Activated CD4-positive, CD25-positive, alpha-beta regulatory T cell (primary cell): ENCODE results near the gene POLR1A.
"Not testable (repeated sequence)": the region's sequence is repeated elsewhere in the genome, so short reads cannot be mapped to it uniquely, and the experiment has no call there.

Experiments
- DNase-seq, 4 experiments: peaks; one replicate each; lab custom pipeline; 2025; lab: John Stamatoyannopoulos, UW

POLR1A gene

DNA sequence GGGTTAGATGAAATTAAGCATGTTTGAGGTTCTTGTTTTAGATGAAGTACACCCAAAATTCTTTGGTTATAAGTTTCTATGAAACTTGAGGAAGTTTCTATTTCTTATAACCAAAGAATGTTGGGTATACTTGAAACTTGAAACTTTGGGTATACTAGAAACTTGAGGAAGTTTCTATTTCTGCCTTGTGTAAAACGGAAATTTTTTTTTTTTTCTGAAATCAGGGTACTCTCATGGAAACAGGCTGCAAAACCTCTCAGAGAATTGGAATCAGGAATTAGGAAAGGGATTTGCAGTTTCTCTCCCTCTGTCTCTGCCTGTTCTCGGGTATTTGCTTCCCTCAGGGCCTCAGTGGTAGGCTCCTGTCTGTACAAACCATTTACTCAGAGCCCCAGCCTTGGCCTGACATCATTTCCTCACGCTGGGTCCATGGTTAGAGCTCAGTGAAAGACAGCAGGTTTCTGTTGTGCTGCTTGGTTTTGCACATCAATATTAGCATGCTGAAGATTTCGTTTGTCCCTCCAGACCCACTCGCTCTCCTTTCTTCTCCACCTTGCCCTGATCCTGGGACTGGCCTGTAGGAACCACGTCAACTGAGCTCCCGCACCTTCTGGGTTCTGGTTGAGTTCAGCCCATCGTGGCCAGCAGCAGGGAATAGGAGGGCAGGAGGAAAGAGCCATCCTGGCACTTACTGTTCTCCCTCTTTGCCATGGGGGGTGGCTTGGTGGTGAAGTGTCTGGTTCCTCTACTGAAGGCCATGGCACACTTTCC, 106.4 kb downstream of the POLR1A start:
- DNase-seq, result peak in 2 of 4 experiments; percentile 7 to 13

DNA sequence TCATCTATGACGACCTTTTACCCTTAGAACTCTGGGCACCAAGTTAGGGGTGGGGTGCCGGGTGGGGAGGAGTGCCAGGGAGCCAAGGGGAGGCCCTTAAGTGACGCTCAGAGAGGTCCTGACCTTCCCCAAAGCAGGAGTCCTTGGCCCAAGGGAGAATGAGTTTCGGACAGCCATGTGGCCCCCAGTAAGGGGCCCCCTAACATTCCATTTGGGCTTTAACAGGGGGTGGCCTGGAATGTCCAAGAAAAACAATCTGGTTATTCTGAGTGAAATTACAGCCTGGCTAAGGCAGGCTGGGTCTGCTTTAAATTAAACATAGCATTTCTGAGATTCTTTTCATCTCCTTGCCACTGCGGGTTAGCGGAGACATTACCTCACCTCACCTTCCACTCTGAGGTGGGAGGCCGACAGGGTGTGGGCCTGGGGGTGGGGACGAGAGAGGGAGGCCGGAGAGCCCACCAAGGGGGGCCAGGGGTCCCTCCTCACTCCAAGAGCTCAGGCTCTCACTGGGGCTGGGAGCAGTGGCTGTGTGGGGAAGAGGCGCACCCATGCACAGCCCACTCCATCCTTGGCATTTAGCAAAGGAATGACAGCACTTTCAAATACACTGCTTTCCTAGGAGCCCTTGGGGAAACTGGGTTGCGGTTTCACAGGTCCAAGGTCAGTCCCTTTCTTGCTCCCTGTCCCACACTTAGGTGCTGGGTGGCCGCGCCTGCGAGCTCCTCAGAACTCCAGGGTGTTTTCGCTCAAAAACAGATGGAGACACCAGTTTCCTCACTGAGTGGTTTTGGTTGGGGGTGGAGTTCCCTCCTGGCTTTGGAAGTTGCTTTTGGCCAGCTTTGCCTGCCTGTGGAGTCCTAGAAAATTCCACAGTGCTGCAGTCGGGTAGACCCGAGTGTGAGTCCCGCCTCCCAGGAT, 107.4 kb downstream of the POLR1A start:
- no peak for DNase-seq

DNA sequence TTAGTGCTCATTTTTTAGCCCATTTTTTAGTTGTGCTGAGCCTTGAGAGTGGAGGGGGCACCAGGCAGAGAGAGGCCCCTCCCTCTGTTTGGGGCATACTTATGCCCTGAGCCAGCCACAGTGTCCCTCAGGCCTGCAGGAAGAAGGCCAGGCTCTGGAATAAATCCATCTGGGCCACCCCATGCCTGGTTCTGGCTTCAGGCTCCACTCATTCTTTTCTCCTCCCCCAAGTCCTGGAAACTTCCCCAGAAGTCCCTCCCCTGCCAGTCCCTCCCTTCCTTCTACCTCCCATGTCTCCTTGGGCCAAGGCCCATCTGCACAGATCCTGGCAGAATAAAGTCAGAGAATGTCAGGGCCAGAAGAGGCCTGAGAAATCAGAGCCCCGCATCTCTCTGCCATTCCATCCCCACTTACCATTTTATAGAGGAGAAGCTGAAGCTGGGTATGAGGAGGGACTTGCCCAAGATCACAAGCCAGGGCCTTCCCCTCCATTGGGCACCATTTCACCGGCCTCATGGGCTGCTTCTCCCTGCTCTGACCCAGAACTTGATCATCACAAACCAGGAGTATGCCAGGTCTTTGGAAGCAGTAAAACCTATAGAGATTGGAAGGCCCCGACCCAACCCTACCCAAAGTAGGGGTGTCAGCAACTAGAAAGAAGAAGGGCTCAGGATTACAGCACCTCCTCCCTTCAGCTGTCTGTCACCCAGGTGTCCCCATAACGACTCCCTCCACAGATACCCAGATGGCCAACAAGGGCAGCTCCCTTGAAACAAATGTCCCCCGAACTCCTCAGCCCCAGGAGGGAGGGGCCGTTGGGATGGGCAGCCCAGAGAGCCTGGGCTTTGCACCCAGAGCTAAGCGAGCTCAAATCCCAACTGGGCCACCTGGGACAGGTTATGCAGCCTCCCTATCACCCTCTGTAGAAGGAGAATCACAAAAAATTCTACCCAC, 108.4 kb downstream of the POLR1A start:
- DNase-seq, result no peak

DNA sequence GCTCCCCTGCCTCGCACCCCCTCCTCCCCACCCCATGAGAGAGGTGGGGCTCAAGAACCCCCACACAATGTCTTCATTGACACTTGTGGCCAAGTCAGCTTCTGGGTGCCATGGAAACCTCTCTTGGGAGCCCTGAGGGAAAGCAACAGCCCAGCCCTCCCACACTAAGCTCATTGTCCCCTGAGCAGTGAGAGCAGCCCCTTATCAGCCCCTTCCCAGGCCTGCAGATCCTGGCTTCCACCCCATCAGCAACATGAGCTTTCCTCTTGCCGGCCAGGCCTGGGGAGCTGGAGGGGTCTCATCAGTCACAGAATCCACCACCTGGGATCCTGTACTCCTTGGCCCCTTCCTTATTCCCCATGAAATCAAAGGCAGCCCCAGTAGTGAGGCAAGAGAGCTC, 109.1 kb downstream of the POLR1A start:
- no peak for DNase-seq

DNA sequence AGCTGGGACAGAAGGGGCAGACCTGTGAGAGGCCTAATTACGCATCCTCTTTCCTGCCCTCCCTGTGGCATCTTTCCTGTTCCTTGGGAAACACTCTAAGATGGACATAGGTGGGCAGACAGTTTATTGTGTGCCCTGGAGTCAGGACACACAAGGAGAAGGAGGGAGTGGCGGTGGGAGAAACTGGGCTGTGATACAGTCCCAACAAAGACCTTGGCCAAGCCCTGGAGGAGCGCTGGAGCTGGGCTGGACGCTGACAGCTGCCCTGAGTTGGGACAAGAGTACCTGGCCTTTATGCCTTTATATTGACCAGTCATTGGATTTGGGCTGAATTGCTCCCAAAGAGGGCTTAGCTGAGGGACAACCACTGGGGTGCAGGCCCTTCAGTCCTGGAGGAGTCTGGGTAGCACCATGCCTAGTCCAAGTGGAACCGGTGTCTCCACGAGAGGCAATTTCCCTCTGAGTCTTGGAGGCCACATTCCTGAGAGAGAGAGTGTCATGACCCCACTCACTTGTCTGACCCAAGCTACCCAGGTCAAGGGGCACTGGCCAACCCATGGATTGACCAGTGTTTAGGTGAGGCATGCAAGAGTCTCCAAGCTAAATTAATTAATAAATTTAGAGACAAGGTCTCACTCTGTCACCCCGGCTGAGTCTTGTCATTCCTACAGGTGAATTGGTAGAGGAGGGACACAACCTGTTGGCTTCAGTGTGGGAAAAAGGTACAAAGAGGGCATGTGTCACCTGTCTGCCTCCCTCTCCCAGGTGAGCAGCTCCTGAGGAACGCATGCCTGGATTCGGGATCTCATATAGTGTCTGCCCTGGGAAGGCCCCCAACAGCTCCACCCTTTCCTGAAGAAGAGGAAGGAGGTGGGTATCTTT, 109.8 kb downstream of the POLR1A start:
- DNase-seq, result no peak

DNA sequence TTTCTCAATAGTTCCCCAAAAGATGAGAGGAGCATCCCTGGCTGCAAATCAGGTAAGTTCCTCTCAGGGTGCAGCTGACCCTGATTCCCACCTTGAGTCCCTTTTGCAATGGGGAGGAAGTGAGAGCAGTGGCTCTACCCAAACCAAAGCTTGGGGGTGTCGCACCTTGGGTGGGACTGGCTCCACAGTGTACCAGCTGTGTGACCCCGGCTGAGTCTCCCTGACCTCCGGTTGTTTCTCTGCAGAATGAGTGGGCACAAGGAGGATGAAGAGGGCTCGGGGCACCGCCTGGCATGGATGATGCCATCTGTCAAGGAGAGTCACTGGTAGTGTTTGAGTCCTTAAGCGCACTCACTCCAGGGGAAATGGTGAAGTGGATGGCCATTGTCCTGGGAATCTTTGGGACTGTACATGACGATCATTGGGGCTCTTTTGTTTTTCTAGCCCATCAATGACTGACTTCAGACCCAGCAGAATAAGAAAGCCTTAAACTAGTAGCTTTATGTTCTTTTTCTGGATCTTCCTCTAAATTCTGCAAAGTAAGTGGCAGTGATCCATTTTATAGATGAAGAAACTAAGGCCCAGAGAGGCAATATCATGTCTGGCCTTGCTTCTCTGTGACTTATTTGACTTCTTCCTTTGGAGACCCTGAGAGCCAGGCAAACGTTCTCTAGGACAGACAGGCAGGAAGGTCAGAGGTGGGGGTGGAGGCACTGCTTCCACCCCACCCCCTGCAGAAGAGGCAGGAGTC, 110.6 kb downstream of the POLR1A start:
- no peak for DNase-seq

DNA sequence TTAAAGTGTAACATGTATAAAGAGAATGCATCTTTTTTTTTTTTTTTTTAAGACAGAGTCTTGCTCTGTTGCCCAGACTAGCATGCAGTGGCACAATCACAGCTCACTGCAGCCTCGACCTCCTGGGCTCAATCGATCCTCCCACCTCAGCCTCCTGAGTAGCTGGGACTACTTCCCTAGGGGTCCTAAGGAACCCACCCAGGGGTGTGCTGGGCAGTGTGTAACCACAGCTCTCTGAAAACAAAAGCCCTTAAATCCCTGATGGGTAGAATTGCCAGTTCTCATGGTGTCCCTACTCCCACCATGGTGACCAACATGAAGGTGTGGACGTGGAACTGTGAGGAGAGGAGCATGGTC, 111.3 kb downstream of the POLR1A start:
- no peak for DNase-seq

DNA sequence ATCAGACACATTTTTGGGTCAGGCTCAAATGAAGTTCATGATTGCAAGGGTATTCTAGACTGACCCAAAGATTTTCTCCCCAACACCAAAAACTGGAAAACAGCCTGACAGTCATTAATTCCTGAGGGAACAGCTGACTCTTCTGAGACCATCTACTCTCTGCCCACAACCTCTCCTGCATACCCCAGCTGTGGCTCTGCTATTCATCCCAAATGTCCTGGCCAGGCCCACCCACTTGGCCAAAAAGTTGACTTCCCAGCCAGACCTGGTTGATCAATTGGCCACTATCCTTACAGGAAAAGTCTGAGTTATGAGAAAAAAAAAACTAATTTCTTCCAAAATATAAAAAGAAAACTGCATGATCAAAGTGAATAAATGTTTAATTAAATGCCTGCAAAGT, 113.1 kb downstream of the POLR1A start:
- no peak for DNase-seq

DNA sequence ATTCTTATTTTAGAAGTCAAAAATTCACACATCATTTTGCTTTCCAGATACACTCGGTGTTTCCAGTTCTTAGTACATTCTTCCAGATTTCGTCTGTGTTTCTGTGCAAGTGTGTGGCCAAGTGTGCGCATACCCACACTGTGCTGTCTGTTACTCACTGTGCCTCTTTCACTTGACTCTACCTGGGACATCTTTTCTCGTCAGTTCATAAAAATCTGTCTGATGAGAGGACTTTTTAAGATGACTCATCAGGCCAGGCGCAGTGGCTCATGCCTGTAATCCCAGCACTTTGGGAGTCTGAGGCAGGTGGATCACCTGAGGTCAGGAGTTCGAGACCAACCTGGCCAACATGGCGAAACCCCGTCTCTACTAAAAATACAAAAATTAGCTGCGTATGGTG, 113.6 kb downstream of the POLR1A start:
- not testable (repeated sequence) for DNase-seq

DNA sequence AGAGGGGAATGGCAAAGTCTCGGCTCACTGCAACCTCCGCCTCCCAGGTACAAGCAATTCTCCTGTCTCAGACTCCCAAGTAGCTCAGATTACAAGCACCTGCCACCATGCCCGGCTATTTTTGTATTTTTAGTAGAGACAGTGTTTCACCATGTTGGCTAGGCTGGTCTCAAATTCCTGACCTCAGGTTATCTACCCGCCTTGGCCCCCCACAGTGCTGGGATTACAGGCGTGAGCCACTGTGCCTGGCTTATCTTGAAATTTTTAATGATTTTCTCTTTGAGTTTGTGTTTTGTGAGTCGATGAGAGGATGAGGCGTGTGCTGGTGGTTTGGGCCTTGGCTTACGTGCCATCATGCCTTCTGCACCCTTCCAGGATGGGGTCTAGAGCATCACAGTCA, 115.6 kb downstream of the POLR1A start:
- DNase-seq, result no peak

DNA sequence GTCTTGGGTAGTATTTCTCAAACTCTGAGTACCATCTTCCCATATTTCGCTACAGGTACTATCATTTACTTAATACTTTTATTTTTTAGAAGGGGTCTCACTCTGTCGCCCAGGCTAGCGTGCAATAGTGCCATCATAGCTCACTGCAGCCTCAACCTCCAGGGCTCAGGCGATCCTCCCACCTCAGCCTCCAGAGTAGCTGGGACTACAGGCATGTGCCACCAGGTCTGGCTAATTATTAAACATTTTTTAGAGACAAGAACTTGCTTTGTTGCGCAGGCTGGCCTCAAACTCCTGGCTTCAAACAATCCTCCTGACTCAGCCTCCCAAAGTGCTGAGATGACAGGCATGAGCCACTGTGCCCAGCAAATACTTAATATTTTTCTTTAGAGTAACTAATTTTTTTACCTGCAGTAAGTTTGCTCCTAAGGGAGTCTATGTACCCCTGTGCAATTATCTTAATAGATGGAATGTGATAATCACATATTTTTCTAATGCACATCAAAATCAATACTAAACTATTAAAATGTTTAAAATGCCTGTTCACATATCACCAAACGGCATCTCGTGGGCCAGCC, 116.3 kb downstream of the POLR1A start:
- no peak for DNase-seq

DNA sequence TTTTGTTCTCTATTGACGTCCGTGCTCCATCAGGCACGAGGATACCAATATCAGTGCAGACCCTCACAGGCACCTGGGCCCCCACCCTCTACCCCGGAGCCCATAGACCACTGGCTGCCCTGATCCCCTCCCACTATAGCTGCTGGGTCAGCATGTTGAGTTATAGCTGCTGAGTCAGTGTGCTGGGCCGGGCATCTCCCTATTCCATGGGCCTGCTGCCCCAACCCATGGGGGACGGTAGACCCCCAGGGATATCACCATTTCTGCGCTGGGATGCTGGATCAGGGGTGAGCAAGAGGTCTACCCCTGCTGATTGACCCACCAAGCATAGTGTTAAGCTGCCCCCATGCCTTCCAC, 116.8 kb downstream of the POLR1A start:
- DNase-seq, result no peak

DNA sequence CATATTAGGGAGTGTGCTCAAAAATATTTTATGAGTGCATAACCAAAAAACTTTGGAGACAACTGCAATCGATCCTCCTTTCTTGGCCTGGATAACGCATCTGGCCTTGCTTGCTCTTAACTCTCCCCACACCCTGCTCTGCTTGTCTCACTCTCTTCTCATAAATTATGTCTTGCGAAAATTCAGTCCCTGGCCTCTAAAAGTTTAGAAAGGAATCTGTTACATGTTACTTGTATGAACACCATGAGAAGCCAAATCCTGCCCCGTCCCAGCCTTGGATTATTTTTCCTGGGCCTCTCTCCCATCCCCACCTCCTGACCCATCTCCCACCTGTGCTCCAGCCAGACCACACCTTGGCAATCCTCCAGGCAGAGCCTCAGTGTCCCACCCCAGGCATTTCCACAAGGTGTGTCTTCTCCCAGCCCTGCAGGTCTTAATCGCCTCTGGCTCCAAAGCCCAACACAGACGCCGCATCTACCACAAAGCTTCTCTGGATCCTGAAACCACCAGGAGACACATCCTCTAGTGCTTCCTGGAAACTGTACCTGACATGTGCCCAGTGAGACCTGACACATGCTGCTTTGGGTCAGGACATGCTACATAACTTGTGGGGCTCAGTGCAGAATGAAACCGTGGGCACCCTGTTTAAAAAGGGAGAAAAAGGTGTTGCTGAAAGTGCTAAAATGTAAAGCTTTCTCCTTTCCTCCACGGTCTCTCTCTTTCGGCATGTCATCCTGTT, 117.3 kb downstream of the POLR1A start:
- DNase-seq, result no peak

DNA sequence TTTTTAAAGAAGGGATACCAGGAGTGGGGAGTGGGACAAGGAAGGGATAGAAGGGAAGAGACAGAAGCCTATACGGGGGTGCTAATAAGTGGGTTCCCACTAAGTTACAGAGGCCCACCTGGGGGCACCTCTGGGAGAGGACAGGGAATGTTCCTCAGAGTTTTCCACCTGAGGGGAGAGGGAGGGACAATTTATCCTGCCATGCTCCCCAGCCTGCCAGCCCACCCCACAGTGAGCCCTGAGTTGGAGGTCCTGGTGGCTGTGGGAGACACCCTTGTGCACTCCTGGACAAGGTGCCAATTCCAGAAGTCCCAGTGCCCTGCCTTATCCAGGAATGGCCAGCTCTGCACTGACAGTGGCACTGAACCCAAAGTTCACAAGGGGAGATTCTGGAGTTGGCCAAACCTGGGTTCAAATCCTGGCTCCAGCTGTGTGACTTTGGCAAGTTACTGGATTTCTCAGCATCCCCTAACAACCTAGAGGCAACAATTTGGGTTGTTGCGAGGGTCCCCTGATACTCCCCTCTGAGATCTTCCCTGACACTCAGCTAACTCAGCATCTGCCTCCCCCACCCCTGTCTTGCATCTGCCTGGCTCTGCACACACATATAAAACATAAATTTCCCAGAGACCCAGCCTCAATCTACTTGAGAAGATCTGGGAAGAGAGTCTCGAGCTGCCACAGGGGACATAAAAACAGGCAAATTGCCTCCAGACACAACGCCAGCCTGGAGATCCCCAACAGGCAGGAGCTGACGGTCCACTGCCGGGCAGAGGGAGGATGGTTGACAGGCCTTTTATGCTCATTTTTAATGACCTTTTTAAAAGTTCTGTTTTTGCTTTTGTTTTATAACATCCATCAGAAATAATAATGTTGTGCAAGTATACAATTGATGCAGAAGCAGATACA, 118.2 kb downstream of the POLR1A start:
- DNase-seq, result no peak

DNA sequence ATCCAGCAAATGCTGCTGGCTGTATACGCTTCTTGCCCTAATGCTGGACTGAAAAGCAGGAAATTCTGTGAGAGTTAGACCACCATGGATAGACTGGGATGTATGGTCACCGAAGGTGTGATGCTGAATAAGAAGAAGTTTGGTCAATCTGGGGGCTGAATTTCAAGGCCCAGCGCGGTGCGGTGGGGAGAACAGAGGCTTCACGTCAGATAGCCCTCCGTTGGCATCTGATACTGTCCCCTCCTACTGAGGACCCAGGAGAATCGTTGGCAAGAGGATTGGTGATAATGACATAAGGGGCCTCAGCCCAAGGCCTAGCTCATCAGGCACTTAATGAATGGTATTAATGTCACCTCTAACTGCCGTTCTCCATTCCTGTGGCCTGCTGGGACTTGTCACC, 119.6 kb downstream of the POLR1A start:
- DNase-seq, result no peak

DNA sequence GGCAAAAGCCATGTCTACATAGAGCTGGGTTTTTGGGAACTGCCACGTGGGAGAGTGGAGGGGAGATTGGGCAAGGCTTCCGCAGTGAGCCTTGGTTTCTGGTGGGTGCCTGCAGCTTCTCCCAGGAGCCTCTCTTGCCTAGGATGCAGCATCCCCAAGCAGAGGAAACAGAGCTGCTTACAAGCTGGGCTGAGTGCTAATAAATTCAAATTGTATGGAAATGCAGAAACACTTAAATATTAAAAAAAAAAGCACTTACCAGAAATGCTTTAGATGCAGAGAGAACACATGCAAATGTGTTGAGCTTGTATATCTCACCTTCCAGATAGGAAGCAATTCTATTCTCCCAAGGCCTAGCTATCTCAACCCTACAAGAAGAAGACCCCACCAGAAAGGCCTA, 120.9 kb downstream of the POLR1A start:
- no peak for DNase-seq

DNA sequence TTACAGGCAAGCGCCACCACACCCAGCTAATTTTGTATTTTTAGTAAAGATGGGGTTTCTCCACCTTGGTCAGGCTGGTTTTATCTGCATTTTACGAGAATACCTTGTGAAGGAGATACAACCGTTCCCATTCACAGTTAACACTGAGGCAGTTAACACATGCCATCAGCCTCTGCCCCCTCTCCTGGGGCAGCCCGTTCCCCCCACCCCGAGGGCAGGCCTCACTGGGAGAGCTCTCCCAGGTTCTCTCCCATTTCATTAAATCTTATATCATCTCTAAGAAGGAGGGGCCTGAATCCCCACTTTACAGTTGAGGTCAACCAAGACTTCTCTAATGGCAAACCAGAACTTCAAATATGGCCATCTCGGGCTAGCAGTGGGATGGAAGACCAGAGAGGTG, 121.9 kb downstream of the POLR1A start:
- DNase-seq, result no peak

DNA sequence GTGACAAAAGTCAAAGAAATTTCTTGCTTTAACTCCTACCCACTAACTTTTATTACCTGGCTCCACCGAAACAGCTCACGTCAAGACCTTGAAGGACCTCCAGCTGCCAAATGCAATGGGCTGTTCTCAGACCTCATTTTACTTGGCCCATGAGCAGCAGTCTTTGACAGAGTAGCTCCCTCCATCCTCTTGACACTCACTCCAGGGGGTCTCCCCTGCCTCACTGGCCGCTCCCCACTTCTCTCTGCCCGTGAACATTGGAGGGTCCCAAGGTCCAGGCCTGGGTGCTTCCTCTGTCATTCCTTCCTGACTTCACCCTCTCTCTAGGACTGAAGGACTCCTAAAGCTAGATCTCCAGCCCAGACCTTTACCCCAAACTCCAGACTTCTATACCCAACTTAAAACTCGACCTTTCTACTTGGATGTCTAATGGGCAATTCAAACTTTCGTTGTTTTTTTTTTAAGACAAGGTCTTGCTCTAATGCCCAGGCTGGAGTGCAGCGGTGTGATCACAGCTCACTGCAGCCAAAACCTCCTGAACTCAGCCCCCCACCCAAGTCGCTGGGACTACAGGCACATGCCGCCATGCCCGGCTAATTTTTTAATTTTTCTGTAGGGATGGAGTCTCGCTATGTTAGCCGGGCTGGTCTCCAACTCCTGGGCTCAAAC, 124.0 kb downstream of the POLR1A start:
- no peak for DNase-seq
